K562 treated with DMSO at 1 percent for 12 hours (cell line): ENCODE results near the gene TMEM238L. TPM values are rescaled to one million over a fixed set of nuclear protein-coding genes. Genes with fewer than 3 reads are reported as not detected.

ENCODE experiments used
- total RNA-seq: library from RNA; unstranded; fragments of 300-600 nt; gene quantifications from 2 replicates; pipeline ENCODE4 v1.2.3, GENCODE V29; 2022; ENCODE audit not compliant: insufficient read depth

Gene TMEM238L, protein sequence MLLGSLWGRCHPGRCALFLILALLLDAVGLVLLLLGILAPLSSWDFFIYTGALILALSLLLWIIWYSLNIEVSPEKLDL
- total RNA-seq: not detected in 2 replicates

DNA sequence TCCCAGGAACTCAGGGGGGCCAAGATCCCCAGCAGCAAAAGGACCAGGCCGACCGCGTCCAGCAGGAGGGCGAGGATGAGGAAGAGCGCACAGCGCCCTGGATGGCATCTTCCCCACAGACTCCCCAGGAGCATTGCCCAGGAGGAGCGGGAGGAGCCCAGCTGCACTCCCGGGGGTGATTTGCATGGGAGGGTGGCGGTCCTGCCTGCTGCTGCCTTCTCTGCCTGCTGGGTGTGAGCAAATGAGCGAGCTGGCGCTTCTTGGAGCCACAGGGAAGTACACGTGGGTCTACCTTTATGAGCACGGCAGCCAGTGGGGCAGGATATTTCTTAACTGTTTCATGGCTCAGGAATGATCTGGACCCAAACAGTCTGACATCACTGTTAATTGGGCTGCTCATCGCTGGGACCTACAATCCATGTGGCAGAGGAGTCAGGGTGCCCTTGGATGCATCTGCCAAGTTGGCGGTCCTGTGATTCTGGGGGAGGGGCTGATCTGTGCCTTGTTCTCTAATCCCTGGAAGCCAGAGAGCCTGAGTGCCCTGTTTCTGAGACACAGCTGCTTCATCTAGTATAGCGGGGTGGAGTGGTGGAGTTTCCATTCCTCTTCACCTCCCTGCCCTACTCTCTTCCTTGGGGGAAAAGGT is at the start of gene TMEM238L:
Gene TMEM238L (minus strand): TSS at position 270 of the 646 bp plus-strand sequence. CDS start 136 bp downstream, at position 134.

DNA sequence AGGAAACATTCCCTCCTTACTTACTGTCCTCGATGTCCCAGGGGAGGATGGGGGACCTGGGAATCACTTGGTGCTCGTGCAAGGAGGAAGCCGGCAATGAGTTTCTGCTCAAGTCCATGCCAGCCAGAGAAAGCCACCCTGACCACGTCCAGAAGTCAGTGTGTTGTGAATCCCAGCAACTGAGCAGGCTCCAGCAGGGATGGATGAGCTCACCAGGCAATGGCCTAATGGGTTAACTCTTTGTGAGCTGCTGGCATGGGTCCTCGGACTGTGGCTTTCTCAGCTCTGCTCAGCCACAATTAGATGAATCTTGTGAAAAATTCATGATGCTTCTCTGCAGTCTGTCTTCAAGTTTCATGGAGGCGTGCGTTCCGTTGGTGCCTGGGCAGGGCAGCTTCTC is 34.0 kb upstream of the TMEM238L start, which contains the start of gene PIRT:
Gene PIRT (minus strand): TSS at position 167 of the 400 bp plus-strand sequence. CDS start 12,442 bp downstream, outside the sequence.

Other genes with a start within 250 kb of the TMEM238L start
- 0.19 TPM in 1 of 2 replicates, not detected in the other for gene MYH3, start 146.8 kb downstream of the TMEM238L start, total RNA-seq
- gene SCO1, start 106.6 kb downstream of the TMEM238L start, total RNA-seq: 7.2 and 11.2 TPM in 2 replicates
- gene ADPRM, start 106.5 kb downstream of the TMEM238L start, total RNA-seq: 8.2 and 9.3 TPM in 2 replicates
- gene TMEM220, start 74.1 kb downstream of the TMEM238L start, total RNA-seq: 0.32 TPM in 1 of 2 replicates, not detected in the other
- gene PIRT, start 34.0 kb upstream of the TMEM238L start, total RNA-seq: not detected in 2 replicates